G401.6 (cell line): ENCODE data around the gene LIN9.
"Not testable (repeated sequence)": the region's sequence is repeated elsewhere in the genome, so short reads cannot be mapped to it uniquely, and the experiment has no call there.

Experiments used
- FAIRE-seq: peaks from 2 replicates; lab custom pipeline; 2012; peaks lifted over from hg19 to GRCh38; lab: Jason Lieb, UNC

LIN9 gene

GRCh38 chr1:226211181-226211821, 97.7 kb downstream of the LIN9 start:
- no peak for FAIRE-seq

GRCh38 chr1:226210571-226211176, 98.3 kb downstream of the LIN9 start:
- FAIRE-seq: no peak

- FAIRE-seq: no peak
These were observed 99.5 kb downstream of the LIN9 start for GRCh38 chr1:226209307-226210059.

- no peak for FAIRE-seq
These were observed 101.9 kb downstream of the LIN9 start for GRCh38 chr1:226207048-226207447.

GRCh38 chr1:226204198-226204597, 104.8 kb downstream of the LIN9 start:
- peak; percentile 89 for FAIRE-seq

GRCh38 chr1:226203655-226204054, 105.3 kb downstream of the LIN9 start:
- FAIRE-seq: no peak

- FAIRE-seq: no peak
These were observed 105.7 kb downstream of the LIN9 start for GRCh38 chr1:226203240-226203639.

GRCh38 chr1:226202666-226203065, 106.3 kb downstream of the LIN9 start:
- not testable (repeated sequence) for FAIRE-seq

GRCh38 chr1:226202246-226202645, 106.7 kb downstream of the LIN9 start:
- FAIRE-seq: no peak

GRCh38 chr1:226201029-226201593, 107.9 kb downstream of the LIN9 start:
- FAIRE-seq: no peak

- FAIRE-seq: no peak
These were observed 109.0 kb downstream of the LIN9 start for GRCh38 chr1:226199971-226200370.

- FAIRE-seq: no peak
These were observed 113.8 kb downstream of the LIN9 start for GRCh38 chr1:226195144-226195543.

GRCh38 chr1:226187380-226187779, 121.6 kb downstream of the LIN9 start:
- no peak for FAIRE-seq

- no peak for FAIRE-seq
These were observed 122.0 kb downstream of the LIN9 start for GRCh38 chr1:226187019-226187322.

GRCh38 chr1:226186124-226187018, 122.6 kb downstream of the LIN9 start, which contains the start of gene ACBD3:
Gene ACBD3, minus strand, starts transcription at chr1:226186741. Its CDS starts 66 bp downstream, at chr1:226186675.
- FAIRE-seq: no peak

GRCh38 chr1:226185141-226186036, 123.6 kb downstream of the LIN9 start:
- no peak for FAIRE-seq

- no peak for FAIRE-seq
These were observed 126.8 kb downstream of the LIN9 start for GRCh38 chr1:226181996-226182714.
